Measurements from ENCODE around the gene CCR8. TPM values are rescaled to one million over a fixed set of nuclear protein-coding genes. Genes with fewer than 3 reads are reported as not detected.
"Not testable (repeated sequence)": the region's sequence is repeated elsewhere in the genome, so short reads cannot be mapped to it uniquely, and the experiment has no call there.

Gene CCR8
- total RNA-seq, 1 donor from 2014 or later = not detected

DNA sequence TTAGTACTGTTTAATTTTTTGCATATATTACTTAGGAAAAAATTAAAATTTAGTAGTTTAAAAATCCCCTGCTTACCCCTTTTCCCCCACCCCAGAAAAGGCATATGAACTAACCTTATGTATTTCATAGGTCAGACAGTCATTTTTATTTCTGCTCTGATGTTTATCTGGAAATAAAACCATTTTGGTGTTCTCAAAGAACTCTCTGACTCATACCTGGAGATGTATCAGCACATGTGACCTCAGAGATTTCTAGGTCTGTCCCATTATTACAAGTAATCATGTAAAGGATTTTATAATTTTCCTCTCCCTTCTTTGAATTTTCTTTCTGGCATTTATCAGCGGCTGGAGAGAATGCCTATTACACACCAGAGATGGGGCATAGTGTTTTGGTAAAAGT is 14.1 kb upstream of the CCR8 start:
- DNase-seq = no peak
- no peak overlapping the region for H3K4me3 Mint-ChIP-seq (ENCODE audit: unreplicated experiment)
- H3K9me3 Mint-ChIP-seq (ENCODE audit: unreplicated experiment) = peaks cover 7% of the 10 kb centered on the region
- no peaks in the 10 kb centered on the region for H3K27me3 Mint-ChIP-seq (ENCODE audit: unreplicated experiment)
- TF ChIP-seq, protein P1, sequence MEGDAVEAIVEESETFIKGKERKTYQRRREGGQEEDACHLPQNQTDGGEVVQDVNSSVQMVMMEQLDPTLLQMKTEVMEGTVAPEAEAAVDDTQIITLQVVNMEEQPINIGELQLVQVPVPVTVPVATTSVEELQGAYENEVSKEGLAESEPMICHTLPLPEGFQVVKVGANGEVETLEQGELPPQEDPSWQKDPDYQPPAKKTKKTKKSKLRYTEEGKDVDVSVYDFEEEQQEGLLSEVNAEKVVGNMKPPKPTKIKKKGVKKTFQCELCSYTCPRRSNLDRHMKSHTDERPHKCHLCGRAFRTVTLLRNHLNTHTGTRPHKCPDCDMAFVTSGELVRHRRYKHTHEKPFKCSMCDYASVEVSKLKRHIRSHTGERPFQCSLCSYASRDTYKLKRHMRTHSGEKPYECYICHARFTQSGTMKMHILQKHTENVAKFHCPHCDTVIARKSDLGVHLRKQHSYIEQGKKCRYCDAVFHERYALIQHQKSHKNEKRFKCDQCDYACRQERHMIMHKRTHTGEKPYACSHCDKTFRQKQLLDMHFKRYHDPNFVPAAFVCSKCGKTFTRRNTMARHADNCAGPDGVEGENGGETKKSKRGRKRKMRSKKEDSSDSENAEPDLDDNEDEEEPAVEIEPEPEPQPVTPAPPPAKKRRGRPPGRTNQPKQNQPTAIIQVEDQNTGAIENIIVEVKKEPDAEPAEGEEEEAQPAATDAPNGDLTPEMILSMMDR (IDR thresholded peaks at IDR 0.05; ENCODE audit: partially characterized antibody, unreplicated experiment) = no peak
- H3K36me3 Mint-ChIP-seq (ENCODE audit: unreplicated experiment) = peaks cover 10% of the 10 kb centered on the region
- no peaks in the 10 kb centered on the region for H3K4me1 Mint-ChIP-seq (ENCODE audit: low read depth, unreplicated experiment)
- H3K27ac Mint-ChIP-seq (ENCODE audit: unreplicated experiment) = no peak overlapping the region

DNA sequence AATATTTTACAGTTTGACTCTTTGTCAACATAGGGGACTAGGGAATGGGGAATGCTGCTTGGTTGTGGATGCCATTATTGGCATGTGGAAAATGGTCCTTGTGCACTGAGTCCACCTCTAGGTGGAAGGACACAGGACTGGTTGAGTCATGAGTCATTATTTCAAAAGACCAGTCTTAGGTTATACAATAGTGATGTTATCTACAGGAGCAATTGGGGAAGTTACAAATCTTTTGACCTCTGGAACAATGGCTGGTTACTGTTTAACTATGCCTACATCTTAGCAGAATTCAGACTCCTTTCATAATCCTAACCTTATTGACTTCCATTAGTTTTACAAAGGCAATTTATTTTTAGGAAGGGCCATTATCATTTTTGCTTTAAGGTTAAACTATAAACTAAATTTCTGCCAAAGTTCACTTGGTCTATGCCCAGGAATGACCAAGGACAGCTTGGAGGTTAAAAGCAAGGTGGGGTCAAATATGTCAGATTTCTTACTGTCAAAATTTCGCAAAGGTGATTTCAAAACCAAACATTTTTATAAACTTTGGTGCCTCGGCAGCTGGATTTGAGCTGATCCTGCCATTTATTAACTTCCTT is 11.8 kb upstream of the CCR8 start:
- Mint-ChIP-seq H3K4me3 (ENCODE audit: unreplicated experiment) (no peak overlapping the region), H3K9me3 (ENCODE audit: unreplicated experiment) (peaks cover 7% of the 10 kb centered on the region)

DNA sequence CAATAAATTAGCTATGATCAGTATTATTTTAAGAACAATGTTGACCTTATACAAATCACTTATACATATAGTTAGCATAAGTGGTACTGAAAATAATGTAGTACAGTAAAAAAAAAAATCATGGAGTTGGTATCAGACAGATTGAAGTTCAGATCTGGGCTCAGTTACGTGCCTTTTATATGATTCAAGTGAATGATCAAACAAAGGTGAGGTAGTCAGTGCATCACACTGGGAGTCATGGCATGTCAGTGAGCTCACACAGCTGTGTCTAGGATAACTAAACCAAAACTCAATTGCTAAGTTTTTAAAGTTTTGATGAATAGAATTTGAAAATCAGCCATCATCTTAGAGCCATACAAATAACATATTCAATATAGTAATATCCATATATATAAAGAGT is 11.2 kb upstream of the CCR8 start:
- DNase-seq = no peak
- Mint-ChIP-seq H3K9me3 (ENCODE audit: unreplicated experiment) (peaks cover 7% of the 10 kb centered on the region), H3K27me3 (ENCODE audit: unreplicated experiment) (no peaks in the 10 kb centered on the region), H3K4me3 (ENCODE audit: unreplicated experiment) (no peak overlapping the region), H3K36me3 (ENCODE audit: unreplicated experiment) (peaks cover 10% of the 10 kb centered on the region), H3K4me1 (ENCODE audit: low read depth, unreplicated experiment) (no peaks in the 10 kb centered on the region), H3K27ac (ENCODE audit: unreplicated experiment) (no peak overlapping the region)
- TF ChIP-seq, protein P1 (IDR thresholded peaks at IDR 0.05; ENCODE audit: partially characterized antibody, unreplicated experiment) = no peak

More for the DNA sequence above, 11.8 kb upstream of the CCR8 start:
- DNase-seq = no peak
- Mint-ChIP-seq H3K27ac (ENCODE audit: unreplicated experiment) (no peak overlapping the region), H3K27me3 (ENCODE audit: unreplicated experiment) (no peaks in the 10 kb centered on the region), H3K4me1 (ENCODE audit: low read depth, unreplicated experiment) (no peaks in the 10 kb centered on the region), H3K36me3 (ENCODE audit: unreplicated experiment) (peaks cover 10% of the 10 kb centered on the region)
- TF ChIP-seq, protein P1 (IDR thresholded peaks at IDR 0.05; ENCODE audit: partially characterized antibody, unreplicated experiment) = no peak

DNA sequence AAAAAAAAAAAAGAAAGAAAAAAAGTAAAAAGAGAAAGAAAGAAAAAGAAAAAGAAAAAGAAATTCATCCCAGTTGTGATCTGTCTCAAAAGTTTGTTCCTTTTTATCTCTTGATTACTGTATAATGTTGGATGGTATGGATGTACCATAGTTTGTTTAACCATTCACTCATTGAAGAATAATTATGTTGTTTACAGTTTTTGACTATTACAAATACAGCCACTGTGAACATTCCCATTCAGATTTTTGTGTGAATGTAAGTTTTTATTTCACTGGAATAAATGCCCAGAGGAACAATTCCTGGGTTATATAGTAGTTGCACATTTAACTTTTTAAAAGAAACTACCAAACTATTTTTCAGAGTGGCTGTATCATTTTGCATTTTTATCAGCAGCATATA is 10.3 kb upstream of the CCR8 start:
- TF ChIP-seq, protein P1 (IDR thresholded peaks at IDR 0.05; ENCODE audit: partially characterized antibody, unreplicated experiment) = no peak
- Mint-ChIP-seq H3K36me3 (ENCODE audit: unreplicated experiment) (peaks cover 5% of the 10 kb centered on the region), H3K4me3 (ENCODE audit: unreplicated experiment) (no peak overlapping the region), H3K27me3 (ENCODE audit: unreplicated experiment) (no peaks in the 10 kb centered on the region), H3K9me3 (ENCODE audit: unreplicated experiment) (peaks cover 5% of the 10 kb centered on the region), H3K27ac (ENCODE audit: unreplicated experiment) (no peak overlapping the region), H3K4me1 (ENCODE audit: low read depth, unreplicated experiment) (no peaks in the 10 kb centered on the region)
- DNase-seq = no peak

DNA sequence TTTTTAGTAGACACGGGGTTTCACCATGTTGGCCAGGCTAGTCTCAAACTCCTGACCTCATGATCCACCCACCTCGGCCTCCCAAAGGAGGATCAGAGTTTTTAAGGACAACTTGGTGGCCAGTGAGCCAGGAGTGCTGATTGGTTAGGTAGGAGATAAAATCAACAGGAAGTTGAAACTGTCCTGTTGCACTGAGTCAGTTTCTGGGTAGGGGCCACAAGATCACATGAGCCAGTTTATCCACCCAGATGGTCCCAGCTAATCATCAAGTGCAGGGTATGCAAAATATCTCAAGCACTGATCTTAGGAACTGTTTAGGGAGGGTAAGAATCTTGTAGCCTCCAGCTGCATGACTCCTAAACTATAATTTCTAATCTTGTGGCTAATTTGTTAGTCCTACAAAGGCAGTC is 7.9 kb upstream of the CCR8 start:
- H3K27me3 Mint-ChIP-seq (ENCODE audit: unreplicated experiment); DNase-seq; H3K27ac Mint-ChIP-seq (ENCODE audit: unreplicated experiment); H3K36me3 Mint-ChIP-seq (ENCODE audit: unreplicated experiment); H3K4me3 Mint-ChIP-seq (ENCODE audit: unreplicated experiment); H3K4me1 Mint-ChIP-seq (ENCODE audit: low read depth, unreplicated experiment); H3K9me3 Mint-ChIP-seq (ENCODE audit: unreplicated experiment): not testable (repeated sequence)

DNA sequence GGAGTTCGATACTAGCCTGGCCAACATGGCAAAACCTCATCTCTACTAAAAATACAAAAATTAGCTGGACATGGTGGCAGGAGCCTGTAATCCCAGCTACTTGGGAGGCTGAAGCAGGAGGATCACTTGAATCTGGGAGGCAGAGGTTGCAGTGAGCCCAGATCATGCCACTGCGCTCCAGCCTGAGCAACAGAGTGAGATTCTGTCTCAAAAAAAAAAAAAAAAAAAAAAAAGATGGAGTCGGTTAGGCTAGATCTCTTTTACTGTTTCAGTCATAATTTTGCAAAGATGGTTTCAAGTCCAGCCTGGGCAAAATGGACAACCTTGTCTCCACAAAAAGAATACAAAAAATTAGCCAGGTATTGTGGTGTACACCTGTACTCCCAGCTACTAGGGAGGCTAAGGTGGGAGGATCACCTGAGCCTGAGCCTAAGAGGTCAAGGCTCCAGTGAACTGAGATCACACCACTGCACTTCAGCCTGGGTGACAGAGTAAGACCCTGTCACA is 7.2 kb upstream of the CCR8 start:
- not testable (repeated sequence) for H3K36me3 Mint-ChIP-seq (ENCODE audit: unreplicated experiment); H3K27ac Mint-ChIP-seq (ENCODE audit: unreplicated experiment); H3K4me1 Mint-ChIP-seq (ENCODE audit: low read depth, unreplicated experiment); DNase-seq; H3K4me3 Mint-ChIP-seq (ENCODE audit: unreplicated experiment); H3K27me3 Mint-ChIP-seq (ENCODE audit: unreplicated experiment); H3K9me3 Mint-ChIP-seq (ENCODE audit: unreplicated experiment)

All from glutamatergic neuron (in vitro differentiated cells).